Neutrophil (primary cell): ENCODE measurements around the gene USPL1.
"Not testable (repeated sequence)": the region's sequence is repeated elsewhere in the genome, so short reads cannot be mapped to it uniquely, and the experiment has no call there.

ENCODE experiments used
- H3K27ac ChIP-seq: fragments of 200-600 bp; sonication (generic); 2 replicates; pipeline ENCODE4 v1.5.1; 2016; ENCODE audit warnings: mild to moderate bottlenecking, moderate library complexity
- H3K27me3 ChIP-seq: fragments of 200-600 bp; sonication (generic); 2 replicates; pipeline ENCODE4 v1.6.0; 2016; ENCODE audit warnings: mild to moderate bottlenecking
- H3K36me3 ChIP-seq: fragments of 200-600 bp; sonication (generic); 2 replicates; pipeline ENCODE4 v1.5.1; 2017
- H3K4me1 ChIP-seq, 2 experiments: fragments of 200-600 bp in 1 of 2; sonication (generic) in 1 of 2; 1 replicate in 1 of 2; 2 replicates in 1 of 2; pipeline versions ENCODE4 v1.5.1 to v1.6.1; 2013 to 2016; ENCODE audit warnings: low read depth in 1 of 2, low read length in 1 of 2, mild to moderate bottlenecking in 1 of 2, moderate library complexity in 1 of 2; ENCODE audit not compliant: control insufficient read depth in 1 of 2, insufficient read depth in 1 of 2
- H3K4me3 ChIP-seq, 2 experiments: fragments of 200-600 bp in 1 of 2; sonication (generic) in 1 of 2; 1 replicate in 1 of 2; 2 replicates in 1 of 2; pipeline ENCODE4 v1.5.1; 2013 to 2016; ENCODE audit warnings: low read depth in 1 of 2, low read length in 1 of 2, mild to moderate bottlenecking in 1 of 2, moderate library complexity in 1 of 2
- H3K9me3 ChIP-seq: fragments of 200-600 bp; sonication (generic); 2 replicates; pipeline ENCODE4 v1.5.1; 2016
- CTCF ChIP-seq: fragments of 200-600 bp; sonication (generic); IDR thresholded peaks from 2 replicates; pipeline ENCODE4 v1.5.1; 2016; ENCODE audit warnings: antibody characterized with exemption

USPL1 gene

GRCh38 chr13:30587231-30587630 lies 30.5 kb upstream of the USPL1 start:
- Histone ChIP-seq H3K4me1 (no peaks in the 10 kb centered on the region), H3K27me3 (no peaks in the 10 kb centered on the region), H3K9me3 (no peaks in the 10 kb centered on the region), H3K27ac (no peak overlapping the region), H3K4me3 (no peak overlapping the region), H3K36me3 (no peaks in the 10 kb centered on the region)
- no peak for TF ChIP-seq CTCF

GRCh38 chr13:30587739-30588138 lies 30.0 kb upstream of the USPL1 start:
- TF ChIP-seq CTCF = no peak
- Histone ChIP-seq H3K36me3 (no peaks in the 10 kb centered on the region), H3K4me1 (no peaks in the 10 kb centered on the region), H3K27ac (no peak overlapping the region), H3K4me3 (no peak overlapping the region), H3K9me3 (no peaks in the 10 kb centered on the region), H3K27me3 (no peaks in the 10 kb centered on the region)

- no peak overlapping the region for H3K27ac ChIP-seq
- H3K27me3 ChIP-seq = no peaks in the 10 kb centered on the region
- H3K9me3 ChIP-seq = no peaks in the 10 kb centered on the region
These were observed 24.7 kb upstream of the USPL1 start for GRCh38 chr13:30593001-30593400.

DNA sequence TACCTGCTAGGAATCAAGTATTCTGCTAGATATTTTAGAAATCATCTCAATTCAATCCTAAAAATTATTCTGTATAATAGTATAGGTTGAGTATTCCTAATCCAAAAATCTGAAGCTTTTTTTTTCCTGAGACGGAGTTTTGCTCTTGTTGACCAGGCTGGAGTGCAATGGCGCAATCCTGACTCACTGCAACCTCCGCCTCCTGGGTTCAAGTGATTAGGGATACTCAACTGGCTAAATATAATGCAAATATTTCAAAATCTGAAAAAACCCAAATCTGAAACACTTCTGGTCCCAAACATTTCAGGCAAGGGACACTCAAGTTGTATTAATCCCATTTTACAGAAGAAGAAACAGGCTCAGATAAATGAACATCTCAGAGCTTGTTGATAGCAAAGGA lies 17.2 kb upstream of the USPL1 start:
- no peak overlapping the region for H3K27ac ChIP-seq
- H3K27me3 ChIP-seq = no peaks in the 10 kb centered on the region
- no peaks in the 10 kb centered on the region for H3K9me3 ChIP-seq
- TF ChIP-seq CTCF = no peak
- H3K36me3 ChIP-seq = no peaks in the 10 kb centered on the region
- H3K4me3 ChIP-seq = no peak overlapping the region
- no peaks in the 10 kb centered on the region for H3K4me1 ChIP-seq

More at GRCh38 chr13:30593001-30593400, 24.7 kb upstream of the USPL1 start:
- Histone ChIP-seq H3K4me1 (no peaks in the 10 kb centered on the region), H3K4me3 (no peak overlapping the region), H3K36me3 (no peaks in the 10 kb centered on the region)
- TF ChIP-seq CTCF = no peak

DNA sequence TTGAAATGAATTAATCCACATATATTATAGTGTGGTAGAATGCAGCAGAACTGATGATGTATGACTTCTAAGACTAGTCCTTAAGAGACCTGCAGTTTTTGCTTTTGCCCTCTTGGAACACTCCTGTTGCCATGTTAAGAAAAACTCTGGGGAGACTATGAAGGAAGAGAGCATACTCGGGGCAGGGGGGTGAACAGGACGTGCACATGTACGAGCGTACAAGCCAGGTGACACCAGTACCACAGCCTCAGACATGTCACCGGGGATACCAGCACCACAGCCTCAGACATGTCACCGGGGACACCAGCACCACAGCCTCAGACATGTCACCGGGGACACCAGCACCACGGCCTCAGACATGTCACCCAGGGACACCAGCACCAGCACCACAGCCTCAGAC lies 15.9 kb upstream of the USPL1 start:
- no peaks in the 10 kb centered on the region for H3K9me3 ChIP-seq
- H3K36me3 ChIP-seq = no peaks in the 10 kb centered on the region
- TF ChIP-seq CTCF = no peak
- H3K4me1 ChIP-seq = peaks cover 1 to 4% of the 10 kb centered on the region in 2 experiments
- H3K4me3 ChIP-seq = no peak overlapping the region
- H3K27ac ChIP-seq = no peak overlapping the region
- H3K27me3 ChIP-seq = no peaks in the 10 kb centered on the region

DNA sequence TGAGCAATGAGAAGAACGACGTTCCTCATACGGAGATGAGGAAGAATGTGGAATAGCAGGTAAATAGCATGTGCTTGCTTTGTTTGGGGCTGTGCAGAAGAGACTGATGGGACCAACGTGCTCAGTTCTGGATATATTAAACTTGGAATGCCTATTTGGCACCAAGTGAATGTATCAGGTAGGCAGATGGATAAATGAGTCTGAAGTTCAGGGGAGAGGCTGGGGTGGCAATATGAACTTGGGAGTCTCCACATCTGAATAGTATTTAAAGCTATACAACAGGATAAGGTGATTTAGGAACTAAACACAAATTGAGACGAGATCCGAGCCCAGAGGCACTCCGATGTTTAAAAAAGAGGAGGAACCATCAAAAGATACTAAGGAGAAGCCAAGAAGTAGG lies 12.7 kb upstream of the USPL1 start:
- no peaks in the 10 kb centered on the region for H3K9me3 ChIP-seq
- no peak overlapping the region for H3K4me3 ChIP-seq
- H3K27me3 ChIP-seq = no peaks in the 10 kb centered on the region
- H3K27ac ChIP-seq = no peak overlapping the region
- H3K36me3 ChIP-seq = no peaks in the 10 kb centered on the region
- H3K4me1 ChIP-seq = peaks cover 18 to 22% of the 10 kb centered on the region in 2 experiments
- no peak for TF ChIP-seq CTCF

GRCh38 chr13:30607186-30607585 lies 10.5 kb upstream of the USPL1 start:
- not testable (repeated sequence) for H3K9me3 ChIP-seq, H3K27me3 ChIP-seq, H3K36me3 ChIP-seq
- Histone ChIP-seq H3K4me3 (peak overlapping the region in 1 of 2 experiments; percentile 3), H3K27ac (peak overlapping the region; percentile 87), H3K4me1 (peaks cover 18 to 22% of the 10 kb centered on the region in 2 experiments)
